HG03558 (cell line): ENCODE results near the gene C6orf89.

Source experiments
- ATAC-seq: cut with Tn5 transposase; IDR thresholded peaks from one replicate; pipeline ENCODE4 v1.9.1; 2021; ENCODE audit warnings: moderate number of reproducible peaks; ENCODE audit not compliant: unreplicated experiment; ENCODE audit errors: extremely low read depth

The C6orf89 gene

GRCh38 chr6:36963451-36964290 is 77.9 kb downstream of the C6orf89 start:
- no peak for ATAC-seq

GRCh38 chr6:36964349-36964748 is 78.6 kb downstream of the C6orf89 start:
- ATAC-seq, result no peak

DNA sequence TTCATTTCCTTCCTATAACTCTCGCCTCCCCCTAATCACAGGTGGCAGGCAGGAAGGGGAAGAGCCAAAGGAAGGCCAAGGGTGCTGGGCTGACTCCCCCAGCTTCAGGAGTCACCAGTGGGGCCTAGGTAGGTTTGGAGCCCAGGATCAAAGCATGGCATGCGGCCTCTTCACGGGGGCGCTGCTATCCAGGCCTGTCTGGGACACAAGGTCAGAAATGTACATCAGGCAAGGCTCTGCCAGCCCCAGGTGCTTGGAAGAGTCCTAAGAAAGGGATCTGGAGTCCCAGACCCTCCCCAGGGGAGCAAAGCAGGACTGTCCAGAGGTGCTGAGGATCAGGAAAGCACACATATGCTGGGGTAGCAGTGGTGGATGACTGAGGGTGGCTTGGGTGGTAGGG is 79.2 kb downstream of the C6orf89 start:
- no peak for ATAC-seq

DNA sequence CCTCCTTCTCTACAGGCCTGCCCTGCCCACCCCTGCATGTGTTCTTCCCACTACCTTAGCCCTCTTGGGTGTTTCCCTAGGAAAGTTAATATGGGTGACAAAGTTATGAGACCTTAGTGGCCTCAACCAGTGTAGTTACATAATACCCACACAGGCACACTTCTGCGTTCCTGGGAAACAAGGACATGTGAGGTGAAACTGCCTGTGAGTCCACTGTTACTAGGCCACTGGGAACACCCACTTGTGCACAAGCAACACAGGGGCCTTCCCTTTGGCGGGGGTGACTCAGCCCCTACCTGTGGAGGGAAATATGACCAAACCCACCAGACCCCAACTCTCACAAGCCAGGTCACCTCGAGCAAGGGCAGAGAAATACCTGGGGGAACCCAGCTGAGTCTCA is 81.5 kb downstream of the C6orf89 start:
- ATAC-seq, result no peak

DNA sequence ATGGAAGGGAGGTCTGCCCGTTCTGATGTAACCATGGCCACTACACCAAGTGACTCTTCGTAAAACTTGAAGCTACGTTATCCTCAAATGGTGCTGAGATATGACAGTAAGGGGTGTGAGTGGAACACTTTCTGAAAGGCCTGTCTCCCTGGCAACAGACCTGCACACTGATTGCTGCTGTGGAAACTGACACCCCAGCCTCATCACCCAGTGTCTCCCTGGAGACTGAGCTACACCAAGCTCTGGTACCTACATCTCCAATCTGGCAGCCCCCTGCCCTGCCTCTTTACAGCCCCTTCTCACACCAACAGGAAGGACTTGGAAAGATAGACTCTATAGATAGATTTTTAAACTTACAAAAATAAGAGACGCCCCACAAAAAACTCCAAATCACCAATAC is 82.0 kb downstream of the C6orf89 start:
- ATAC-seq, result no peak

GRCh38 chr6:36968266-36968977 is 82.7 kb downstream of the C6orf89 start:
- ATAC-seq, result no peak

- no peak for ATAC-seq
Observed at GRCh38 chr6:36969240-36969691, 83.5 kb downstream of the C6orf89 start.

DNA sequence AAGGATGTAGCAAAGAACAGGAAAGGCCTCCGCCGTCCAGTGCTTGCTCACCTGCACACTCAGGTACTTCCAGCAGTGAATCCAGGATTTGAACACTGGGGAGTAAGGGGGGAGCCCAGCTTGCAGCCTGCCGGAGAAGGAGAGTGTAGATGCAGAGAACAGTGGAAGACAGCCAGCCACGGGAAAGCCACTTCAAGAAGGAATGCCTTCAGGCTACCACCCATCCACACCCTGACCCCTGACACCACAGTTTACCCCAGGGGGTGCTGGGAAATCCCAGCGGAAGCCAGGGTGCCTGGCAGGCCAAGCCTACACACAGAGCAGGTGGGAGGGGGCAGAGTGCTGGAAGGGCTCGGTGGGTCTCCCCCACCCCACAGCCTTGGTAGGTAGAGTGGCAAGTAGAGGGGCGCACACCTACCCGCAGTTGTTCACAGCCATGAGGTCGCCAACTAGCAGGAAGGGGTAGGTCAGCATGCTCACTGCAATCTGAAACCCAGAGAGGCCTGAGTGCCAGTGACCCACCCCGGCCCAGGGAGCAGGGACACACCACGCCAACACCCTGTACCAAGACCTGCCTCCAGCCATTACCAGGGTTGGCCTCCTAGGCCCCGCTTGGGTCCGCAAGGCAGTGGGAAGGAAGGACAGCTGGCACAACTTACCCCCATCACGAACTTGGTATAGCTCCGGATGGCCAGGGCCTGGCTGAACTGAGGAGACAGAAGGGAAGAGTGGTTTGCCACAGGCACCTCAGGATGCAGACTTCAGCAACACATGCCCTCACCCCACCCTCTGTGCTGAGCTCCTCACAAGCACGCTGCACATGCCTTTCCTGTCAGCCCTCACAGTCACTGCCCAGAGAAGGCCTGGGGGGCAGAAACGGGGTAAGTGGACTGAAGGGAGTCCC is 84.5 kb downstream of the C6orf89 start:
- no peak for ATAC-seq

DNA sequence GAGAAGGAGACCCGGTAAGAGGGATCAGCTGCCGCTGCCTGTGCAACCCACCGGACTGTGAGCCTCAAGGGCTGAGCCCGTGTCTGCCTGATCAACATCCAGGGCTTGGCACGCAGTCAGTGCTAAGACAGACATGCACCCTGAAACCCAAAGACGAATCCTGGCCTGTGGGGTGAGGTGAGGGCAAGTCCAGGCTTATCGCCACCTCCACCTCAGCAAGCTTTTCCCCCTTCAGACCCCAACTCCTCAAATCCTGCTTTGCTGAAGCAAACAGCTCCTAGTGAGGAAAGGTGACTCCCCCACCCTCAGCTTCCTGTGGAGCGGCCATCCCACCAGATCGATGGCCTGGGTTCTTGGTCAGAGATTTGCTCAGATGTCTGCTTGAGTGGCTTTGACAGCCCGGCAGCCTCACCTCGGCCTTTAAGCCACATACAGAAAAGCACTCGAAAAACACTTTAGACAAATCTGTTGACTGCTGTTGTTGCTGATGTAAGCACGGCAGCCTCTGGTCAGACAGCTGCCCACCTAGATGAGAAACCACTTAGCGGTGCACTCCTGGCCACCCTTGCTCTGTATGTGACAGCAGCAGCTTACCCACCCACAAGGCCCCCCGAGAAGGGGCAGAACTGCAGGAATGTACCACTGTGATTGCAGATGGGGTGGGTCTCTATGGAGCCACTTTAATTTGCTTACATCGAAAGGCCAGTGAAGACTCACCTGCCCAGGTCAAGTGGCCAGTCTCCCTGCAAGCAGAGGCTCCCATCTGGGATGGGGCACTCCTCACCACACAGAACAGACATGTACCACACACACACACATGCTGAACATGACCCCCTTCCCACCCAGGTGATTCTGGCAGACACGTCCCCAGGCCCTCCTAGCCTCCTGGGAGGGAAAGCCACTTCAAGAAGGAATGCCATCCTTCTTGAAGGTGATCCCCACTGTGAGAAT is 85.4 kb downstream of the C6orf89 start:
- ATAC-seq, result no peak

DNA sequence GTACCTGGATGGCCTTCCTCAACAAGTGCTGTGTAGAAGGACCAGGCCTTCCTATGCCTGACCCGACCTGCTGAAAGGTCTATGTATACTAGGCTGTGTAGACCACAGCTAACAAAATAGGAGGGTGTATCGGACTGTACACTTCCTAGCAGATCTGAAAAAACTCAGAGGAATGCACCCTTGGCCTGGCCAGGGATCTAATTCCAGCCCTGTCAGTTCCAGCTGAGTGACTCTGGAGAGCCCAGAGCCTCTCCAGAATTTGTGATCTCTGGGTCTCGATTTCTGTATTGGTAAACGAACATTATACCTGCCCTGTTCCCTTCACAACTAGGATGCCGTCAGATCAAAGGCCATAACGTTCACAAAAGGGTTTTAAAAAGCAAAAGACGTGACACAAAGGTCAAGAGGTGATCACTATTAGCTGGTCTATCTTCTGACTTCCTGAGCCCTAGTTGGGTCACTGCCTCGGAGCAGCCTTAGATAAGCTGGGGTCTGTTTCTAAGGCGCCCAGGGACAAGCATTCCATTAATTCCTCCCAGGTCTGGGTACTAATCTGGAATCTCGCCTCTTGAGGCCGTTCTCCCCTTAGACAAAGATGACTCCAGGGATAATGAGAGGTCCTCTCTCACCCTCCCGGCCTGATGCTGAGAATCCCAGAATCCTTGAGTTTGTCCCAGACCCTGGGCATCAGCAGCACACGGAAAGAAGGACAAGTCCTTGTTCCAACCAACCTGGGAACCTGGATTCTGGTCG is 86.3 kb downstream of the C6orf89 start:
- ATAC-seq, result no peak

DNA sequence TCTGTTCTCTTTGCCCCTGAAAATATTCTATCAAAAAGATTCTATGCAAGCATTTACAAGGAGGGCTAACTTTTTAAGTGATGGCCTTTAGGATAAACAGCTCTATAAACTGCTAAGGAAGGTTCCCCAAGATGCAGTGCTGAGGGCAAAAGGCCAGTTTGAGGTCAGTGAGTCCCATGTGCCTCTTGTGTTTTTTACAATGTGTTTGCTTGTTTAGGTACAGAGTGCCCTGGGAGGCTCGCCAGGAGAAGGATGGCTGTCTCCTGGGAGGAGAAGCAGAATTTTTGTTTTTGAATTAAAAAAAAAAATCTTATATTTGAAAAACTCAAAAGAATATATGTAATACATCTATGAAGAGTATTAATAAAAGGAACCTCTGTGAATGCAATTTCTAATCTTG is 87.4 kb downstream of the C6orf89 start:
- ATAC-seq, result no peak

DNA sequence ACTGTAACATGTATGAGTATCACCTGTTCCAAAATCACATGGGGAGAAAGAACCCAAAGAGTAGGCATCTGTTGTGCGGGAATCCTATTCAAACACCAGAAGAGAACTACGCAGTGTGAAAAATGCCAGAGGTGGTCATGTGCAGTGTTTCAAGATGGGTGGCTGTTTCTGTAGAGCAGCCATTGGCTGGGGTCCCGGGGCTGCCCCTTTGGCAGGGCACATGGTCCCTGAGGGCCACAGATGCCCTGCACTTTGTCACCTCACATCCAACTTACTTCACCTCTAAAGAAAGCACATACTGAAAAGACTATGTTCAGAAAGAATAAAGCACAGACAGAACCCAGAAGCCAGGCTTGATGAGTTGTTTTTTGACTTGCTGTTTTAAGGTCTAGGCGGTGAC is 87.9 kb downstream of the C6orf89 start:
- ATAC-seq, result no peak

GRCh38 chr6:36975231-36976006 is 89.7 kb downstream of the C6orf89 start:
- no peak for ATAC-seq

- ATAC-seq, result no peak
Observed at GRCh38 chr6:36976007-36976264, 90.2 kb downstream of the C6orf89 start.

DNA sequence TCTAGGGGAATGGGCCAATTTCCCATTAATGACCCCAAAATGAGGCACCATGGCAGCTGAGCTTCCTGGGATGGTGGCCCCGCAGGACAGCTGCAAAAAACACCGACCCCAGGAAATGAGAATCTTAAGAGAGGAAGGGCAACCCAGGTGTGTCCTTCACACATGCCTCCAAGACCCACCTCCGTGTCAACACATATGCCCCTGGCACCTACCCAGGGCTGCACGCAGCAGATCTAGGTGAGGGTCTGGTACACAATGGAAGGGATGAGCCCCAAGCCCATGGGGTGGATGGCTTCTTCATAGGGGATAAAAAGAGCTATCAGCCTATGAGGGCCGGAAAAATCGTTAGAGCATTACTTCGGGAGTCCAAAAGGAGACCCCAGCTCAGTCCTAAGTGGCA is 90.8 kb downstream of the C6orf89 start:
- no peak for ATAC-seq

GRCh38 chr6:36976931-36977330 is 91.2 kb downstream of the C6orf89 start:
- no peak for ATAC-seq

DNA sequence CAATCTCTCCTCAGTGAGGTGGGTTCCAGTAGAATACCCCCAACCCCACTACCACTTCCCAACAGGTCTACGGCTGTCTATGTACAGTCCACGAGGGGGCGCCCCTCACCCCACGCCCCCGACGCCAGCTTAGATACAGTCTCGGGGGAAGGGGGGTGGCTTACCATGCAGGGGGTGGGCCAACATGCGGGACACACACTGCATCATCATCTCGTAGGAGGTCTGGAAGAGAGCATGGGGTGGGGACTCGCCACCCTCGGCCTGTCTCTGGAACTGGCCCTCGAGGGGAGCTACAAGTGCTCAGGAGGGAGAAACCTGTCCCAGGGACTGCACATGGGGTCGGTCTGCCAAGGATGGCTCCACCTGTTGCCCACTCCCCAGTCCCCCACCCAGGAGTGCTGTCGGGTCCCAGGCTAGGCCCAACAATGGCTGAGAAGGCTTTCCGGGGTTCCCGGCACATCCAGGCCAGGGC is 91.8 kb downstream of the C6orf89 start:
- ATAC-seq, result no peak
